DOHH2 (cell line): ENCODE results near the gene SDCCAG8.

Experiments
- CTCF ChIP-seq: fragments of 200-600 bp; sonication (generic); IDR thresholded peaks from one replicate; pipeline ENCODE4 v1.5.1; 2014; ENCODE audit warnings: antibody characterized with exemption, mild to moderate bottlenecking, low read depth, low read length; ENCODE audit not compliant: poor library complexity, severe bottlenecking
- EZH2phosphoT487 ChIP-seq: fragments of 200-600 bp; sonication (generic); IDR thresholded peaks from 2 replicates; pipeline ENCODE4 v1.6.1; 2017; ENCODE audit warnings: borderline replicate concordance, mild to moderate bottlenecking, antibody characterized with exemption, low read length, moderate library complexity, mixed read lengths

GRCh38 chr1:243433737-243434370 lies 178.0 kb downstream of the SDCCAG8 start:
- TF ChIP-seq CTCF (no peak), EZH2phosphoT487 (no peak)
